GM19397 (cell line): Measurements from ENCODE around the gene RCBTB2.
A peak's percentile ranks its signal among the peaks of the same experiment; 100 is the strongest.
"Not testable (repeated sequence)": the region's sequence is repeated elsewhere in the genome, so short reads cannot be mapped to it uniquely, and the experiment has no call there.

Experiments
- ATAC-seq: cut with Tn5 transposase; IDR thresholded peaks from one replicate; pipeline ENCODE4 v1.9.1; 2021; ENCODE audit warnings: mild to moderate bottlenecking, moderate library complexity; ENCODE audit not compliant: unreplicated experiment

Gene RCBTB2

GRCh38 chr13:48532506-48533499 is at the start of gene RCBTB2:
Gene RCBTB2, minus strand, starts transcription at chr13:48533080. Its CDS starts 11,141 bp downstream, at chr13:48521939.
- peak; percentile 86 for ATAC-seq

GRCh38 chr13:48582084-48582483 is 49.2 kb upstream of the RCBTB2 start:
- no peak for ATAC-seq

- ATAC-seq, result no peak
Observed at GRCh38 chr13:48580896-48581295, 48.0 kb upstream of the RCBTB2 start.

- ATAC-seq, result no peak
Observed at GRCh38 chr13:48580185-48580803, 47.4 kb upstream of the RCBTB2 start.

- not testable (repeated sequence) for ATAC-seq
Observed at GRCh38 chr13:48579919-48580180, 47.0 kb upstream of the RCBTB2 start.

- peak; percentile 74 for ATAC-seq
Observed at GRCh38 chr13:48579165-48579918, 46.5 kb upstream of the RCBTB2 start.

GRCh38 chr13:48578516-48579164 is 45.8 kb upstream of the RCBTB2 start:
- ATAC-seq, result peak; percentile 39

- no peak for ATAC-seq
Observed at GRCh38 chr13:48576448-48577010, 43.6 kb upstream of the RCBTB2 start.

- ATAC-seq, result no peak
Observed at GRCh38 chr13:48575031-48575430, 42.2 kb upstream of the RCBTB2 start.

- no peak for ATAC-seq
Observed at GRCh38 chr13:48574041-48574796, 41.3 kb upstream of the RCBTB2 start.

GRCh38 chr13:48573213-48574007 is 40.5 kb upstream of the RCBTB2 start:
- ATAC-seq, result no peak

- ATAC-seq, result no peak
Observed at GRCh38 chr13:48571126-48571913, 38.4 kb upstream of the RCBTB2 start.

- no peak for ATAC-seq
Observed at GRCh38 chr13:48570216-48570828, 37.4 kb upstream of the RCBTB2 start.

- ATAC-seq, result no peak
Observed at GRCh38 chr13:48569104-48569666, 36.3 kb upstream of the RCBTB2 start.

GRCh38 chr13:48568370-48569103 is 35.7 kb upstream of the RCBTB2 start:
- no peak for ATAC-seq

- no peak for ATAC-seq
Observed at GRCh38 chr13:48567515-48568369, 34.9 kb upstream of the RCBTB2 start.
